Transverse colon (tissue), 4 donors: Measurements from ENCODE around the gene NOP16. TPM values are rescaled to one million over a fixed set of nuclear protein-coding genes. Genes with fewer than 3 reads are reported as not detected.

Experiments used
- DNase-seq: peaks from one replicate; pipeline ENCODE4 v3.0.0-alpha.2; 2019
- H3K27ac ChIP-seq, 4 donors: fragments of 200-600 bp; sonication (generic); 2 replicates each; pipeline ENCODE4 v1.5.1; 2016 to 2018; ENCODE audit warnings: inconsistent platforms in 4 of 4
- H3K27me3 ChIP-seq: fragments of 200-600 bp; sonication (generic); 2 replicates; pipeline ENCODE4 v1.5.1; 2017; ENCODE audit warnings: inconsistent platforms
- H3K36me3 ChIP-seq, 4 donors: fragments of 200-600 bp; sonication (generic); 2 replicates each; pipeline ENCODE4 v1.5.1; 2017 to 2019; ENCODE audit warnings: inconsistent platforms in 4 of 4
- H3K4me1 ChIP-seq, 4 donors: fragments of 200-600 bp; sonication (generic); 2 replicates each; pipeline ENCODE4 v1.5.1; 2017 to 2020; ENCODE audit warnings: inconsistent platforms in 4 of 4
- H3K4me3 ChIP-seq, 4 donors: fragments of 200-600 bp; sonication (generic); 1 replicate in 1 of 4; 2 replicates in 3 of 4; pipeline versions ENCODE4 v1.5.1 to v1.6.1; 2017 to 2019; ENCODE audit warnings: inconsistent platforms in 4 of 4
- H3K9me3 ChIP-seq, 2 donors: fragments of 200-600 bp; sonication (generic); 2 replicates each; pipeline ENCODE4 v1.5.1; 2017 to 2019; ENCODE audit warnings: inconsistent platforms in 2 of 2
- EP300 ChIP-seq: sonication (generic); formaldehyde crosslinking; IDR thresholded peaks from one replicate; pipeline ENCODE4 v1.6.1; 2017; ENCODE audit warnings: antibody characterized with exemption, low read depth
- POLR2A ChIP-seq: fragments of 450-650 bp; IDR thresholded peaks from one replicate; pipeline ENCODE4 v1.6.1; 2016; ENCODE audit warnings: antibody characterized with exemption, mild to moderate bottlenecking, moderate library complexity
- POLR2AphosphoS5 ChIP-seq, 3 donors: sonication (generic); formaldehyde crosslinking; IDR thresholded peaks; one replicate each; pipeline ENCODE4 v1.6.1; 2016; ENCODE audit warnings: antibody characterized with exemption in 3 of 3
- WGBS, 2 donors: methylation state at CpG; one replicate each; pipeline ENCODE4 v1.1.5; 2018; ENCODE audit warnings: low coverage in 1 of 2; 5-methylcytosine and 5-hydroxymethylcytosine counted together
- in situ Hi-C, 4 donors: fragments of 200-750 bp; cut with MboI; loops; one replicate each; pipeline versions ENCODE4 v1.15.0 to v1.15.1; 2017; ENCODE audit warnings: low sequenced_read_pairs in 3 of 4, low pct_ligation_motif_present in 1 of 4, low pct_unique_long_range_greater_than_20kb in 1 of 4
- intact Hi-C: fragments of 100-400 bp; cut with DNase I; formaldehyde crosslinking; loops from one replicate; pipeline ENCODE4 v1.15.1; 2023; ENCODE audit warnings: low total_unique reads
- total RNA-seq, 4 donors: library from RNA; depleted of rRNA; stranded (reverse); fragments of >200 nt; gene quantifications; one replicate each; pipeline ENCODE4 v1.1.0, GENCODE V29; 2016
- TF ChIP-seq, protein P1 (sequence below), 5 experiments: fragments of 200-600 bp in 3 of 5; fragments of 450-650 bp in 2 of 5; sonication (generic) in 3 of 5; IDR thresholded peaks; 1 replicate in 2 of 5; 2 replicates in 3 of 5; pipeline ENCODE4 v1.5.1; 2016 to 2017; ENCODE audit warnings: antibody characterized with exemption in 5 of 5, inconsistent platforms in 3 of 5, mild to moderate bottlenecking in 2 of 5, moderate library complexity in 1 of 5

NOP16 gene
- total RNA-seq, 4 donors from 2014 or later: 1.8 to 12.7 (median 8.5) TPM

DNA sequence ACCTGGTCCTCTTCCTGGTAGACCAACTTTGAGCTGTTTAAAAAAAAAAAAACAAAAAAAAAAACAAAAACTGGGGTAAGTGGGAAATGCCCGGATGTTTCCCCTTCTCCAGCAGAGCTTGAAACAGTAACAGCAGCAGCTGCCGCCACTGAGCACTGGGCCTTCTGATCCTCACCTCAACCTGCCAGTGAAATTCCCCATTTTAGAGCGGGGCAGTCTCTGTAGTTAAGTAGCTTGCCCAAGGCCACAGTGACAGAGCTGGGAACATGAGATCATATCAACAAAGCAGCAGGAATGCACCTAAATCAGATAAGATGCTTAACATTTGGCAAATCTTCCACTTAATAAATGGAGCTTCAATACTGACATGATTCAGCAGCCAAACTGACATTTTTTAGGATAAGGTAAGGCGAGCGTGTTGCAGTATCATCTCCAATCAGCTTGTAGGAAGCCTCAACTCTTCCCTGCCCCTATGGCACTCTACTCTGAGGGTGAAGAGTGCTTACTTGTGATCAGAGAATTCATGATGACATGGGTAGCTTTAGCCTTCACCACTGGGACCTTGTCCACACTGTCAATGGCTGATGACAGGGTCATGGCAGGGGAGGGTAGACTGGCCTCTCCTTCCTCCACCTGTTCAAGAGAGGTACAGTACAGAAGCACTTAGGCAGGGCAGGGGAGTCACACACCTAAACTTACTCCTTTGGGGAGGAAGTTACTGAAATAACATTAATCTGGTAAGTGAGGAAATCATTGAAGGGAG is 36.1 kb downstream of the NOP16 start:
- 90% methylated on average over 5 of the region's 5 CpGs; no CpG with 5 or more reads in 1 of the 2 donors for WGBS, 2 donors
- DNase-seq: no peak
- TF ChIP-seq POLR2AphosphoS5 (IDR thresholded peaks at IDR 0.05) (no peak), EP300 (no peak), POLR2A (no peak)
- TF ChIP-seq, protein P1, sequence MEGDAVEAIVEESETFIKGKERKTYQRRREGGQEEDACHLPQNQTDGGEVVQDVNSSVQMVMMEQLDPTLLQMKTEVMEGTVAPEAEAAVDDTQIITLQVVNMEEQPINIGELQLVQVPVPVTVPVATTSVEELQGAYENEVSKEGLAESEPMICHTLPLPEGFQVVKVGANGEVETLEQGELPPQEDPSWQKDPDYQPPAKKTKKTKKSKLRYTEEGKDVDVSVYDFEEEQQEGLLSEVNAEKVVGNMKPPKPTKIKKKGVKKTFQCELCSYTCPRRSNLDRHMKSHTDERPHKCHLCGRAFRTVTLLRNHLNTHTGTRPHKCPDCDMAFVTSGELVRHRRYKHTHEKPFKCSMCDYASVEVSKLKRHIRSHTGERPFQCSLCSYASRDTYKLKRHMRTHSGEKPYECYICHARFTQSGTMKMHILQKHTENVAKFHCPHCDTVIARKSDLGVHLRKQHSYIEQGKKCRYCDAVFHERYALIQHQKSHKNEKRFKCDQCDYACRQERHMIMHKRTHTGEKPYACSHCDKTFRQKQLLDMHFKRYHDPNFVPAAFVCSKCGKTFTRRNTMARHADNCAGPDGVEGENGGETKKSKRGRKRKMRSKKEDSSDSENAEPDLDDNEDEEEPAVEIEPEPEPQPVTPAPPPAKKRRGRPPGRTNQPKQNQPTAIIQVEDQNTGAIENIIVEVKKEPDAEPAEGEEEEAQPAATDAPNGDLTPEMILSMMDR (IDR thresholded peaks at IDR 0.05): no peak
- Histone ChIP-seq H3K4me3 (no peak overlapping the region), H3K36me3 (peaks cover 0 to 63% (median 30%) of the 10 kb centered on the region in 4 donors), H3K27ac (no peak overlapping the region), H3K4me1 (no peaks in the 10 kb centered on the region), H3K27me3 (no peaks in the 10 kb centered on the region), H3K9me3 (no peaks in the 10 kb centered on the region)
- in situ Hi-C loops: no loop called here
- intact Hi-C loops: no loop called here

DNA sequence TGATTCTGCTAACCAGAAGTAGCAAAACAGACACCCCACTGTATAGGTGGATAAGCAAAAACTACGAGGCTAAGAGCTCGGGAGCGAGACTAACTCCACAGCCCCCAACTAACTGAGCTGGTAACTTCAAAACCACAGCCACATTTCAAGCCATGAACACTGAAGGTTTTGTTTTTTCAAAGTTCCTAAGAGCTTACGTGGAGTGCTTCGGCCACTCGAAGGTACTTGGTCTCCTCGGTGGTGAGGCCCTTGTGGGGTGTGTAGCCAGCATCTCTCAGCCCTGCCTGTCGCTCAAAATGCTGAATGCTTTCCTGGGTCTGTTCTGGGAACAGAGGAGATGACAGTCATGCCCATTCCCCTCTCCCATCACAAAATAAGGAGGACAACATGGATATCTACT is 38.0 kb downstream of the NOP16 start:
- 99% methylated on average over 8 of the region's 8 CpGs; no CpG with 5 or more reads in 1 of the 2 donors for WGBS, 2 donors
- no peaks in the 10 kb centered on the region for H3K4me1 ChIP-seq
- no peak overlapping the region for H3K4me3 ChIP-seq
- peaks cover 0 to 71% (median 33%) of the 10 kb centered on the region in 4 donors for H3K36me3 ChIP-seq
- no peaks in the 10 kb centered on the region for H3K9me3 ChIP-seq
- intact Hi-C loops (no loop called here), in situ Hi-C loops (no loop called here)
- H3K27me3 ChIP-seq: no peaks in the 10 kb centered on the region
- H3K27ac ChIP-seq: no peak overlapping the region
- TF ChIP-seq POLR2AphosphoS5 (IDR thresholded peaks at IDR 0.05) (no peak), POLR2A (no peak), EP300 (no peak)
- TF ChIP-seq, protein P1 (IDR thresholded peaks at IDR 0.05): no peak
- DNase-seq: no peak

DNA sequence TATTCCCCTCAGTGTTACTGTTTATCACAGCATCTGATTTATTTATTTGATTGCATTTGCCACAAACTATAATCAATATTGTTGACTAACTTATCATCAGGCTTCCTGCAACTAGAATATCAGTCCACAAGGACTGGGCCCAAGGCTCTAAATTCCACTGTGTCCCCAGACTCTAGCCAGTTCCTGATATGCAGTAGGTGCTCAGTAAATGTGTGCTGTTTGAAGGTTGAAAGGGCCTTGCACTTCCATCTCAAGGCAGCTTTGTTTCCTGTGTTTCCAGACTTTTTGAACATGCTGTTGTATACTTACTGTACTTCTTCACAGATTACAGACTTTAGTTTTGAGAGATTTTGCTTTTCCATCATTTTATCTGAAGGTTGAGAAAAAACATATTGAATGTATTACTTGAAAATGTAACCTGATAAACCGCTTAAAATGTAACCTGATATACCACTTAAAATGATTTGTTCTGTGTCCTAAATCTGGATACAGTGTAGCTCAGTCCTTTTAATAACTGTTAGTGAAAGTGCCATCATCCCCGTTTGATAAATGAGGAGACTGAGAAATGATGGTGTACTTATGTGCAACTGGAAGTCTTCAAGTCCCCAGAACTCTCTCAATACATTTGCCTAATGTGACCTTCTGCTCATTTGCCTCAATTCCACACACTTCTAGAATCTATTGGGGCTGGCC is 45.5 kb downstream of the NOP16 start:
- in situ Hi-C loops (loop anchor here in 1 of 4 donors (25.0 kb wide), 1 partner anchor 606 kb away; no protein-coding TSS in a partner anchor), intact Hi-C loops (no loop called here)
- WGBS, 2 donors: 78% methylated on average over 2 of the region's 2 CpGs
- Histone ChIP-seq H3K4me3 (no peak overlapping the region), H3K36me3 (peaks cover 0 to 30% (median 12%) of the 10 kb centered on the region in 4 donors), H3K4me1 (no peaks in the 10 kb centered on the region), H3K27me3 (no peaks in the 10 kb centered on the region), H3K9me3 (no peaks in the 10 kb centered on the region), H3K27ac (no peak overlapping the region)
- DNase-seq: no peak
- TF ChIP-seq POLR2A (no peak), POLR2AphosphoS5 (IDR thresholded peaks at IDR 0.05) (no peak), EP300 (no peak)
- TF ChIP-seq, protein P1 (IDR thresholded peaks at IDR 0.05): no peak

DNA sequence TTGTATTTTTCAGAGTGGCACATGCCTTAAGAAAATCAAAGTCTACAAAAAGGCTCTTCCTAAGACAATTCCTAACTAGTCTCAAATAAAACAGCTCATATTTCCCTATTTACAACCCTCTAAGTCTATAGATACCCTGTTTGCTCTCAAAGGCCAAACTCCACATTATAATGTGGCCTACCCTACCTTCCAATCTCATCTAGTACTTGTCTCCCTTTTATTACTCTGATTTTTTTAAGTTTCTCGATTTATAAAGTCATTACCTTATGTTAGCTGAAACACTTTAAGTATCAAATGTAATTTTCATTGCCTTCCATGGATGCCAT is 46.3 kb downstream of the NOP16 start:
- Histone ChIP-seq H3K27me3 (no peaks in the 10 kb centered on the region), H3K4me1 (no peaks in the 10 kb centered on the region), H3K4me3 (no peak overlapping the region), H3K36me3 (peaks cover 0 to 29% (median 11%) of the 10 kb centered on the region in 4 donors), H3K9me3 (no peaks in the 10 kb centered on the region), H3K27ac (no peak overlapping the region)
- DNase-seq: no peak
- 50 to 80% methylated on average over 1 of the region's 1 CpG for WGBS, 2 donors
- TF ChIP-seq EP300 (no peak), POLR2AphosphoS5 (IDR thresholded peaks at IDR 0.05) (no peak), POLR2A (no peak)
- intact Hi-C loops (no loop called here), in situ Hi-C loops (loop anchor here in 1 of 4 donors (25.0 kb wide), 1 partner anchor 605 kb away; no protein-coding TSS in a partner anchor)
